GM12878 (cell line): Measurements from ENCODE around the gene ZDHHC14. TPM values are rescaled to one million over a fixed set of nuclear protein-coding genes. Genes with fewer than 3 reads are reported as not detected.

Experiments
- BCL3 ChIP-seq: IDR thresholded peaks from 2 replicates; pipeline ENCODE4 v1.6.1; 2011; ENCODE audit warnings: borderline replicate concordance, low read depth, mild to moderate bottlenecking, moderate library complexity, low read length; ENCODE audit not compliant: insufficient read depth, poor library complexity, severe bottlenecking
- BHLHE40 ChIP-seq, 2 experiments: fragments of 450-650 bp in 1 of 2; IDR thresholded peaks; 2 replicates each; pipeline ENCODE4 v1.6.1; 2011 to 2017; ENCODE audit warnings: low read depth in 2 of 2, borderline replicate concordance in 1 of 2, improper control_type of control experiment in 1 of 2, low read length in 1 of 2, mild to moderate bottlenecking in 1 of 2
- BMI1 ChIP-seq: fragments of 450-650 bp; IDR thresholded peaks from 2 replicates; pipeline ENCODE4 v1.6.1; 2016; ENCODE audit warnings: mild to moderate bottlenecking, moderate library complexity, borderline replicate concordance
- CBX5 ChIP-seq: sonication (generic); IDR thresholded peaks from 2 replicates; pipeline ENCODE4 v1.6.1; 2016; ENCODE audit warnings: low read depth, moderate library complexity, mild to moderate bottlenecking, inconsistent platforms
- CHD1 ChIP-seq: IDR thresholded peaks from 2 replicates; pipeline ENCODE4 v1.6.1; 2012; ENCODE audit warnings: low read depth, low read length, improper control_type of control experiment
- CREM ChIP-seq: IDR thresholded peaks from 2 replicates; pipeline ENCODE4 v1.6.1; 2014; ENCODE audit warnings: antibody characterized with exemption, low read depth
- EGR1 ChIP-seq, 2 experiments: IDR thresholded peaks; 1 replicate in 1 of 2; 2 replicates in 1 of 2; pipeline ENCODE4 v1.6.1; 2011 to 2012; ENCODE audit warnings: low read depth in 2 of 2, low read length in 2 of 2, borderline replicate concordance in 1 of 2, mild to moderate bottlenecking in 1 of 2, moderate library complexity in 1 of 2
- ELK1 ChIP-seq: IDR thresholded peaks from 2 replicates; pipeline ENCODE4 v1.6.1; 2012; ENCODE audit warnings: low read depth, low read length, improper control_type of control experiment
- EZH2 ChIP-seq: IDR thresholded peaks from 2 replicates; pipeline ENCODE4 v1.6.1; 2012; ENCODE audit warnings: low read depth, mild to moderate bottlenecking, control low read depth, inconsistent platforms, low read length, borderline replicate concordance; ENCODE audit not compliant: control insufficient read depth
- GATAD2B ChIP-seq: fragments of 450-650 bp; conservative IDR thresholded peaks from 2 replicates; pipeline ENCODE4 v1.6.1; 2017; ENCODE audit warnings: low read depth, mild to moderate bottlenecking, moderate library complexity
- HDGF ChIP-seq: fragments of 450-650 bp; IDR thresholded peaks from 2 replicates; pipeline ENCODE4 v1.6.1; 2016; ENCODE audit warnings: antibody characterized with exemption
- MLLT1 ChIP-seq: fragments of 450-650 bp; IDR thresholded peaks from 2 replicates; pipeline ENCODE4 v1.6.1; 2016; ENCODE audit warnings: mild to moderate bottlenecking
- MTA3 ChIP-seq: IDR thresholded peaks from 2 replicates; pipeline ENCODE4 v1.6.1; 2012; ENCODE audit warnings: low read length, inconsistent platforms, borderline replicate concordance
- MYB ChIP-seq: fragments of 150-350 bp; IDR thresholded peaks from 2 replicates; pipeline ENCODE4 v1.6.1; 2014; ENCODE audit warnings: mild to moderate bottlenecking, low read depth, low read length, borderline replicate concordance
- NFIC ChIP-seq: IDR thresholded peaks from 2 replicates; pipeline ENCODE4 v1.6.1; 2012; ENCODE audit warnings: low read depth, mild to moderate bottlenecking, inconsistent platforms, low read length, moderate library complexity
- NR2F1 ChIP-seq: fragments of 450-650 bp; conservative IDR thresholded peaks from 2 replicates; pipeline ENCODE4 v1.6.1; 2017; ENCODE audit warnings: mild to moderate bottlenecking
- POLR2A ChIP-seq: IDR thresholded peaks from 2 replicates; pipeline ENCODE4 v1.6.1; 2011; ENCODE audit warnings: low read depth, mild to moderate bottlenecking, low read length
- RELB ChIP-seq: fragments of 450-650 bp; IDR thresholded peaks from 2 replicates; pipeline ENCODE4 v1.6.1; 2017; ENCODE audit warnings: low read depth, mild to moderate bottlenecking, moderate library complexity
- RFX5 ChIP-seq: IDR thresholded peaks from 2 replicates; pipeline ENCODE4 v1.6.1; 2011; ENCODE audit warnings: low read depth, low read length, improper control_type of control experiment
- SMARCA5 ChIP-seq: fragments of 450-650 bp; IDR thresholded peaks from 2 replicates; pipeline ENCODE4 v1.6.1; 2017; ENCODE audit warnings: mild to moderate bottlenecking
- SREBF1 ChIP-seq: IDR thresholded peaks from 2 replicates; pipeline ENCODE4 v1.6.1; 2012; ENCODE audit warnings: mild to moderate bottlenecking, low read length
- STAT1 ChIP-seq: fragments of 450-650 bp; conservative IDR thresholded peaks from 2 replicates; pipeline ENCODE4 v1.6.1; 2014; ENCODE audit warnings: antibody characterized with exemption, mild to moderate bottlenecking
- SUPT20H ChIP-seq: IDR thresholded peaks from 2 replicates; pipeline ENCODE4 v1.6.1; 2011; ENCODE audit warnings: low read depth, mild to moderate bottlenecking, low read length, moderate library complexity, borderline replicate concordance; ENCODE audit not compliant: control insufficient read depth
- TBL1XR1 ChIP-seq: IDR thresholded peaks from 2 replicates; pipeline ENCODE4 v1.6.1; 2012; ENCODE audit warnings: low read depth, low read length, improper control_type of control experiment
- TCF12 ChIP-seq: IDR thresholded peaks from 2 replicates; pipeline ENCODE4 v1.6.1; 2011; ENCODE audit warnings: low read depth, mild to moderate bottlenecking, low read length
- ZNF24 ChIP-seq: fragments of 450-650 bp; IDR thresholded peaks from 2 replicates; pipeline ENCODE4 v1.6.1; 2017; ENCODE audit warnings: antibody characterized with exemption, mild to moderate bottlenecking
- polyA plus RNA-seq, 11 experiments: library from polyadenylated mRNA; depleted of rRNA in 4 of 11; unstranded in 6 of 11; stranded (reverse) in 5 of 11; fragments of >200 nt; fragmentation: Nextera tagmentation in 4 of 11; fragmentation: Illumina TruSeq in 1 of 11; extraction: Ambion mirVana in 4 of 11; extraction: Trizol in 1 of 11; gene quantifications; 1 replicate in 1 of 11; 2 replicates in 10 of 11; pipeline versions ENCODE4 v1.2.1 to v1.2.3, GENCODE V29; 2011 to 2016; ENCODE audit warnings: inconsistent platforms in 2 of 11, missing spikeins in 2 of 11, low read depth in 1 of 11
- total RNA-seq, 4 experiments: library from RNA; depleted of rRNA in 3 of 4; stranded (reverse); fragments of >200 nt in 3 of 4; fragmentation: Illumina TruSeq in 1 of 4; extraction: Trizol in 1 of 4; gene quantifications; 2 replicates each; pipeline versions ENCODE4 v1.2.1 to v1.2.3, GENCODE V29; 2013 to 2021

The ZDHHC14 gene
- total and polyA plus RNA-seq, 10 of the 15 experiments (the other 5 are each of a cell fraction or from before 2014, with no cell fraction given), result 0.15 to 16.0 (median 0.76) TPM; not detected in 1

GRCh38 chr6:157461000-157461915 lies 80.3 kb downstream of the ZDHHC14 start (continued):
- TF ChIP-seq ELK1 (no peak), EZH2 (no peak), STAT1 (no peak), GATAD2B (peak; percentile 99), MLLT1 (peak; percentile 82), MTA3 (peak; percentile 84; the same call in 1 of the 2 replicates), SMARCA5 (peak; percentile 90; the same call in 1 of the 2 replicates), RELB (peak; percentile 98), BCL3 (peak; percentile 94), TBL1XR1 (peak; percentile 80), SREBF1 (no peak), HDGF (0 out of 2 replicates have a peak, but pooled peaks have one; percentile 43), CHD1 (no peak), EGR1 (IDR thresholded peaks at IDR 0.05; ENCODE audit: borderline replicate concordance in 1 of 2, low read depth in 2 of 2, low read length in 2 of 2) (no peak), RFX5 (no peak), POLR2A (no peak), CBX5 (no peak), NFIC (peak; percentile 93), MYB (no peak), ZNF24 (peak; percentile 61; the same call in 1 of the 2 replicates), SUPT20H (no peak), BMI1 (peak; percentile 86), CREM (peak; percentile 84; the same call in 1 of the 2 replicates), NR2F1 (peak; percentile 97), TCF12 (peak; percentile 93), BHLHE40 (IDR thresholded peaks at IDR 0.05; ENCODE audit: borderline replicate concordance in 1 of 2, low read depth in 2 of 2, low read length in 1 of 2) (peak; percentile 99)
